ENCODE results near the gene QTRT2. TPM values are rescaled to one million over a fixed set of nuclear protein-coding genes. Genes with fewer than 3 reads are reported as not detected.

Gene QTRT2
- total RNA-seq, 2 experiments from 2014 or later, result 27.2 to 30.7 TPM

DNA sequence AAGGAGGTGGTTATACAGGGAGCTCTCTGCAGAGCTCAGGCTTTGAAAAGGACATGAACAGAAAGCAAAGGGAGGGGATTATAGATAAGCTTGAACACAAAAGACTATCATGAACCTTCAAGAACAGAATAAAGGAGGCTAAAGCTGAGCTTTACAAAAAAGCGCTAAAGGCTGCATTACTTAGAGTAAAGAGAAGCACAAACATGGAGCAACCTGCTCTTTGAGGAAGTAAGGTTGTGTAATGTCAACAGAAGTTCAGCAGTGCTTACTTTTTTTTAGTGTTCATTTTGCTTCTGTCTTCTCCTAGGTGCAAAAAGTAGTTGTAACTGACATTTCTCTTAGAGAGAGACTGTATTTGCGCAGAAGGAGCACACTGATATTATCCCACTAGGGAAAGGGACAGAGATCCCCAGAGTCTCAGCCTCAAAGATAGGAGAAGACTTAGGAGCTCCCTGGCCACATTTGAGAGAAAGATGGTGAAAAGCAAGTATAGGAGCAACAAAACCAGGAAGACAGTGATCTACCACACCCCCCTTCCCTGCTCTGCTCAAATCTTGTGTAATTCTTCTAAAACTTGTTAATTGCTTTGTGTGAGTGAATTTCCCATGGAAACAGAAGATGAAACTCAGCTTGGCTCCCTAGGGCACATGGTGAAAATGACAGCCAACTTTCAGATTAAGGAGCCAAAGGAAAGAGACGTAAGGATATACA lies 54.7 kb downstream of the QTRT2 start:
- intact Hi-C loops (cut with micrococcal nuclease), result no loop called here
- H3K27ac Mint-ChIP-seq, result no peak overlapping the region
- H3K4me1 Mint-ChIP-seq (ENCODE audit: low read depth), result no peaks in the 10 kb centered on the region
- no peaks in the 10 kb centered on the region for H3K36me3 Mint-ChIP-seq
- peaks cover 3% of the 10 kb centered on the region for H3K27me3 Mint-ChIP-seq
- no peak for DNase-seq
- CTCF ChIA-PET, result no interaction called here
- H3K9me3 Mint-ChIP-seq, result no peaks in the 10 kb centered on the region
- no peak overlapping the region for H3K4me3 Mint-ChIP-seq
- POLR2A ChIA-PET, result no interaction called here

- Mint-ChIP-seq H3K36me3 (no peaks in the 10 kb centered on the region), H3K27me3 (peaks cover 3% of the 10 kb centered on the region), H3K4me3 (no peak overlapping the region), H3K27ac (no peak overlapping the region), H3K9me3 (no peaks in the 10 kb centered on the region), H3K4me1 (ENCODE audit: low read depth) (no peaks in the 10 kb centered on the region)
- POLR2A ChIA-PET, result no interaction called here
- DNase-seq, result no peak
- CTCF ChIA-PET, result no interaction called here
- intact Hi-C loops (cut with micrococcal nuclease), result no loop called here
Observed at GRCh38 chr3:114112696-114113095, 56.2 kb downstream of the QTRT2 start.

- no peaks in the 10 kb centered on the region for H3K4me1 Mint-ChIP-seq (ENCODE audit: low read depth)
- ChIA-PET POLR2A (no interaction called here), CTCF (no interaction called here)
- no peak overlapping the region for H3K4me3 Mint-ChIP-seq
- H3K36me3 Mint-ChIP-seq, result no peaks in the 10 kb centered on the region
- intact Hi-C loops (cut with micrococcal nuclease), result no loop called here
- peaks cover 3% of the 10 kb centered on the region for H3K27me3 Mint-ChIP-seq
- DNase-seq, result no peak
- H3K9me3 Mint-ChIP-seq, result no peaks in the 10 kb centered on the region
- H3K27ac Mint-ChIP-seq, result no peak overlapping the region
Observed at GRCh38 chr3:114114719-114115118, 58.2 kb downstream of the QTRT2 start.

DNA sequence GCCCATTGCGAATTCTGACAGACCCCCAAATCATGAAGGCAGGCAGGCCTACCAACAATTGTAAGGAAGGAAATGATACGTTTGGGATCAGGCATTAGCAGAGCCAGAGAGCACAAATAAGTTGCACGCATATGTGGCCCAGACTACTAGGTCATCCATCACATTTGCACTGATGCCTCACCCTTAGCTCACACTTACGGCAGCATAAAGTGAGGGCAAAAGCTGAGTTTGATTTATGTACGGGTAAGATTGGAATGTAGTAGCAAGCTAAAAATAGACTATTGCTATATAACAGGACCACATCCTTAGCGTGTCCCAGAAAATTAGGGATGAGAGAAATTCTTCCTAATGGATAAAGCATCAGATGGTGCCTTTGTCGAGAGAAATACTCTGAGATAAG lies 58.6 kb downstream of the QTRT2 start:
- intact Hi-C loops (cut with micrococcal nuclease), result no loop called here
- Mint-ChIP-seq H3K4me3 (no peak overlapping the region), H3K9me3 (no peaks in the 10 kb centered on the region), H3K36me3 (no peaks in the 10 kb centered on the region), H3K27me3 (peaks cover 3% of the 10 kb centered on the region), H3K4me1 (ENCODE audit: low read depth) (no peaks in the 10 kb centered on the region), H3K27ac (no peak overlapping the region)
- DNase-seq, result no peak
- POLR2A ChIA-PET, result no interaction called here
- CTCF ChIA-PET, result no interaction called here

GRCh38 chr3:114119776-114120175 lies 63.2 kb downstream of the QTRT2 start:
- H3K4me3 Mint-ChIP-seq, result no peak overlapping the region
- intact Hi-C loops (cut with micrococcal nuclease), result no loop called here
- H3K4me1 Mint-ChIP-seq (ENCODE audit: low read depth), result no peaks in the 10 kb centered on the region

GRCh38 chr3:114120211-114120610 lies 63.7 kb downstream of the QTRT2 start:
- Mint-ChIP-seq H3K36me3 (no peaks in the 10 kb centered on the region), H3K9me3 (no peaks in the 10 kb centered on the region), H3K4me1 (ENCODE audit: low read depth) (no peaks in the 10 kb centered on the region), H3K27me3 (peaks cover 2% of the 10 kb centered on the region), H3K27ac (no peak overlapping the region), H3K4me3 (no peak overlapping the region)
- POLR2A ChIA-PET, result no interaction called here
- no peak for DNase-seq
- intact Hi-C loops (cut with micrococcal nuclease), result no loop called here
- CTCF ChIA-PET, result no interaction called here

More at GRCh38 chr3:114119776-114120175, 63.2 kb downstream of the QTRT2 start:
- no peaks in the 10 kb centered on the region for H3K9me3 Mint-ChIP-seq
- CTCF ChIA-PET, result no interaction called here
- H3K36me3 Mint-ChIP-seq, result no peaks in the 10 kb centered on the region
- H3K27me3 Mint-ChIP-seq, result peaks cover 2% of the 10 kb centered on the region
- POLR2A ChIA-PET, result no interaction called here
- DNase-seq, result no peak
- H3K27ac Mint-ChIP-seq, result no peak overlapping the region

DNA sequence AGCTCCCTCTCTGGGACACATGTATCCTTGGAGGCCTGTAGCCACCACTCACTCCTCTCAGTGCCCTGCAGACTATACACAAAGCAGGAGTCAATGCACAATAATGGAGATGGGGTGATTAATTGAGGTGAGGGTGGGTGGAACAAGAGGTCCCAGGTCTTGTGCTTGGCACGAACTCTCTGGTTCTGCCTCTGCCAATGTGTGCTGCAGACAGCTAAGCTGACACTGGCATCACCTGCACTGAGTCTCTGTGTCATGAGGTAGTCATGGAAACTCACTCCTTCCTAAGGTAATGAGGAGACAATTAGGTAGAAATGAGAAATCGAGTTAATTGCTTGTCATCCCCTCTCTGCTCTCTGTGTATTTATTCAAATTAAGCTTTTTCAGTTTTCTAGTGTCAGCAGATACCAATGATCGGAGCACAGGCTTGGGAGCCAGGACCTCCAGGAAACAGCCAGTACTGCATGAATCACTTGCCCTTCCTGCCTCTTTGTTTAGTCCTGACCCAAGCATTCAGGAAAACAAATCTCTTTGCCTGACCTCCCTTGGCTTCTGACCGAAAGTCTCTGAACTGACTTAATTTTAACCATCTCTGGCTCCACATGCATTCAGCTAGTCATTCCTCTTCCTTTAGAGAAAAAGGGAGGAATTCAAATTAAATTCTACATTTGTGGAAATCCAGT lies 65.6 kb downstream of the QTRT2 start:
- CTCF ChIA-PET, result interaction anchor here (0.6 kb wide), 1 partner anchor 8 kb away, joined by 4 read pairs; no protein-coding TSS in a partner anchor

GRCh38 chr3:114126461-114126860 lies 69.9 kb downstream of the QTRT2 start:
- no peak overlapping the region for H3K4me3 Mint-ChIP-seq
- DNase-seq, result no peak
- ChIA-PET CTCF (no interaction called here), POLR2A (no interaction called here)
- intact Hi-C loops (cut with micrococcal nuclease), result no loop called here
- peaks cover 2% of the 10 kb centered on the region for H3K27me3 Mint-ChIP-seq
- H3K36me3 Mint-ChIP-seq, result no peaks in the 10 kb centered on the region
- H3K9me3 Mint-ChIP-seq, result no peaks in the 10 kb centered on the region
- no peak overlapping the region for H3K27ac Mint-ChIP-seq
- peaks cover 7% of the 10 kb centered on the region for H3K4me1 Mint-ChIP-seq (ENCODE audit: low read depth)

More for the DNA sequence above, 65.6 kb downstream of the QTRT2 start:
- POLR2A ChIA-PET, result no interaction called here
- no peaks in the 10 kb centered on the region for H3K36me3 Mint-ChIP-seq
- no peak for DNase-seq
- intact Hi-C loops (cut with micrococcal nuclease), result no loop called here
- no peaks in the 10 kb centered on the region for H3K9me3 Mint-ChIP-seq
- no peak overlapping the region for H3K4me3 Mint-ChIP-seq
- peaks cover 2% of the 10 kb centered on the region for H3K27me3 Mint-ChIP-seq
- no peaks in the 10 kb centered on the region for H3K4me1 Mint-ChIP-seq (ENCODE audit: low read depth)
- no peak overlapping the region for H3K27ac Mint-ChIP-seq

GRCh38 chr3:114127517-114127916 lies 71.0 kb downstream of the QTRT2 start:
- ChIA-PET POLR2A (no interaction called here), CTCF (no interaction called here)
- no peaks in the 10 kb centered on the region for H3K9me3 Mint-ChIP-seq
- DNase-seq, result no peak
- H3K4me3 Mint-ChIP-seq, result no peak overlapping the region
- no peaks in the 10 kb centered on the region for H3K36me3 Mint-ChIP-seq
- H3K27me3 Mint-ChIP-seq, result peaks cover 2% of the 10 kb centered on the region
- H3K4me1 Mint-ChIP-seq (ENCODE audit: low read depth), result peaks cover 7% of the 10 kb centered on the region
- intact Hi-C loops (cut with micrococcal nuclease), result no loop called here
- H3K27ac Mint-ChIP-seq, result no peak overlapping the region

- intact Hi-C loops (cut with micrococcal nuclease), result loop anchor here (2.0 kb wide), 1 partner anchor 17 kb away; no protein-coding TSS in a partner anchor
- POLR2A ChIA-PET, result no interaction called here
- CTCF ChIA-PET, result no interaction called here
- H3K4me1 Mint-ChIP-seq (ENCODE audit: low read depth), result peaks cover 7% of the 10 kb centered on the region
- H3K4me3 Mint-ChIP-seq, result no peak overlapping the region
- H3K9me3 Mint-ChIP-seq, result no peaks in the 10 kb centered on the region
- no peak for DNase-seq
- peaks cover 2% of the 10 kb centered on the region for H3K27me3 Mint-ChIP-seq
- peak overlapping the region; percentile 35 for H3K27ac Mint-ChIP-seq
- H3K36me3 Mint-ChIP-seq, result no peaks in the 10 kb centered on the region
Observed at GRCh38 chr3:114128231-114128630, 71.7 kb downstream of the QTRT2 start.

- Mint-ChIP-seq H3K27ac (peak overlapping the region; percentile 35), H3K27me3 (no peaks in the 10 kb centered on the region), H3K4me3 (no peak overlapping the region), H3K36me3 (no peaks in the 10 kb centered on the region), H3K9me3 (no peaks in the 10 kb centered on the region), H3K4me1 (ENCODE audit: low read depth) (peaks cover 7% of the 10 kb centered on the region)
- intact Hi-C loops (cut with micrococcal nuclease), result loop anchor here (2.0 kb wide), 1 partner anchor 16 kb away; no protein-coding TSS in a partner anchor
- ChIA-PET POLR2A (no interaction called here), CTCF (no interaction called here)
- DNase-seq, result no peak
Observed at GRCh38 chr3:114128826-114129225, 72.3 kb downstream of the QTRT2 start.

GRCh38 chr3:114132500-114132899 lies 76.0 kb downstream of the QTRT2 start:
- intact Hi-C loops (cut with micrococcal nuclease), result no loop called here
- ChIA-PET CTCF (no interaction called here), POLR2A (no interaction called here)
- Mint-ChIP-seq H3K27me3 (no peaks in the 10 kb centered on the region), H3K9me3 (no peaks in the 10 kb centered on the region), H3K4me1 (ENCODE audit: low read depth) (peaks cover 7% of the 10 kb centered on the region), H3K36me3 (no peaks in the 10 kb centered on the region), H3K4me3 (no peak overlapping the region), H3K27ac (no peak overlapping the region)
- DNase-seq, result no peak

GRCh38 chr3:114133947-114134346 lies 77.4 kb downstream of the QTRT2 start:
- POLR2A ChIA-PET, result no interaction called here
- Mint-ChIP-seq H3K36me3 (no peaks in the 10 kb centered on the region), H3K4me3 (no peak overlapping the region), H3K27me3 (no peaks in the 10 kb centered on the region), H3K9me3 (peaks cover 4% of the 10 kb centered on the region), H3K4me1 (ENCODE audit: low read depth) (no peaks in the 10 kb centered on the region), H3K27ac (no peak overlapping the region)
- DNase-seq, result no peak
- CTCF ChIA-PET, result no interaction called here
- intact Hi-C loops (cut with micrococcal nuclease), result no loop called here
